ENCODE measurements around the gene RASAL2. TPM values are rescaled to one million over a fixed set of nuclear protein-coding genes. Genes with fewer than 3 reads are reported as not detected.
A peak's percentile ranks its signal among the peaks of the same experiment; 100 is the strongest.

The RASAL2 gene
- polyA plus RNA-seq, 2 of the 4 experiments (the other 2 are of a cell fraction), result 7.1 to 17.6 TPM

DNA sequence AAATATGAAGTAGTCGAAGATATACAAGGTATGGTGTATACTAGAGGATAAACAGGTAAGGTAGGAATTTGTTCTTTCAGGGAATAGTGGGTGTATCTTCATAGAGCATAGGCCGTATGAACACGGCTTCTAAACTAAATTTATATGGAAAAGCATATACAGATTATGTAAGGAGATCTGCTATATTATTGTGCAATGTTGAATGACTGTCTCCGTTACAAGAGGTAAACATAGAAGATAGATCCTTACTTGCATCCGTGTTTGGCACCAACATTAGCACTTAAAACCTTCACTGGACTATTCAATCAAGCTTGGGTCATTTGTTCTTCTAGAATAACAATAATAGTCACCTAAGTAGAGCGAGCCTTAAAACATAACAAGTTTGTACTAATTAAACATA is 357.0 kb downstream of the RASAL2 start:
- DNase-seq (ENCODE audit: low read depth in 1 of 2, low spot score in 1 of 2), result no peak
- Histone ChIP-seq H3K4me2 (no peak overlapping the region), H3K27ac (no peak overlapping the region), H3K4me3 (no peak overlapping the region), H3K4me1 (peaks cover 6% of the 10 kb centered on the region; the same call in 1 of the 3 replicates), H3K9me3 (no peaks in the 10 kb centered on the region)
- 89% methylated on average over 6 of the region's 6 CpGs for WGBS (ENCODE audit: missing lambda C conversion rate)
- CTCF ChIA-PET, result no interaction called here
- ATAC-seq, result no peak
- POLR2A ChIA-PET, result no interaction called here
- FAIRE-seq, result no peak
- TF ChIP-seq HEYL (CRISPR knock-in tag; IDR thresholded peaks at IDR 0.05) (no peak), ZFP36 (IDR thresholded peaks at IDR 0.05; ENCODE audit: borderline replicate concordance, partially characterized antibody) (no peak), EP300 (IDR thresholded peaks at IDR 0.05) (no peak), FOSB (CRISPR knock-in tag; IDR thresholded peaks at IDR 0.05) (no peak), POLR2A (IDR thresholded peaks at IDR 0.05; ENCODE audit: low read length) (no peak), JUNB (IDR thresholded peaks at IDR 0.05) (no peak), MAFK (IDR thresholded peaks at IDR 0.05; ENCODE audit: partially characterized antibody) (no peak), CHD2 (IDR thresholded peaks at IDR 0.05; ENCODE audit: low read length, partially characterized antibody) (no peak), CHD4 (IDR thresholded peaks at IDR 0.05; ENCODE audit: borderline replicate concordance) (no peak), MAZ (IDR thresholded peaks at IDR 0.05; ENCODE audit: borderline replicate concordance, low read depth, low read length) (no peak), KDM5A (IDR thresholded peaks at IDR 0.05) (no peak), CBX2 (IDR thresholded peaks at IDR 0.05; ENCODE audit: borderline replicate concordance, low read depth) (no peak), POLR2AphosphoS2 (conservative IDR thresholded peaks at IDR 0.05; ENCODE audit: low read length) (no peak)
- TF ChIP-seq, protein P1, sequence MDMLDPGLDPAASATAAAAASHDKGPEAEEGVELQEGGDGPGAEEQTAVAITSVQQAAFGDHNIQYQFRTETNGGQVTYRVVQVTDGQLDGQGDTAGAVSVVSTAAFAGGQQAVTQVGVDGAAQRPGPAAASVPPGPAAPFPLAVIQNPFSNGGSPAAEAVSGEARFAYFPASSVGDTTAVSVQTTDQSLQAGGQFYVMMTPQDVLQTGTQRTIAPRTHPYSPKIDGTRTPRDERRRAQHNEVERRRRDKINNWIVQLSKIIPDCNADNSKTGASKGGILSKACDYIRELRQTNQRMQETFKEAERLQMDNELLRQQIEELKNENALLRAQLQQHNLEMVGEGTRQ (IDR thresholded peaks at IDR 0.05), result no peak
- TF ChIP-seq, protein P2, sequence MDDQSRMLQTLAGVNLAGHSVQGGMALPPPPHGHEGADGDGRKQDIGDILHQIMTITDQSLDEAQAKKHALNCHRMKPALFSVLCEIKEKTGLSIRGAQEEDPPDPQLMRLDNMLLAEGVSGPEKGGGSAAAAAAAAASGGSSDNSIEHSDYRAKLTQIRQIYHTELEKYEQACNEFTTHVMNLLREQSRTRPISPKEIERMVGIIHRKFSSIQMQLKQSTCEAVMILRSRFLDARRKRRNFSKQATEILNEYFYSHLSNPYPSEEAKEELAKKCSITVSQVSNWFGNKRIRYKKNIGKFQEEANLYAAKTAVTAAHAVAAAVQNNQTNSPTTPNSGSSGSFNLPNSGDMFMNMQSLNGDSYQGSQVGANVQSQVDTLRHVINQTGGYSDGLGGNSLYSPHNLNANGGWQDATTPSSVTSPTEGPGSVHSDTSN (IDR thresholded peaks at IDR 0.05), result no peak
- TF ChIP-seq, protein P3, sequence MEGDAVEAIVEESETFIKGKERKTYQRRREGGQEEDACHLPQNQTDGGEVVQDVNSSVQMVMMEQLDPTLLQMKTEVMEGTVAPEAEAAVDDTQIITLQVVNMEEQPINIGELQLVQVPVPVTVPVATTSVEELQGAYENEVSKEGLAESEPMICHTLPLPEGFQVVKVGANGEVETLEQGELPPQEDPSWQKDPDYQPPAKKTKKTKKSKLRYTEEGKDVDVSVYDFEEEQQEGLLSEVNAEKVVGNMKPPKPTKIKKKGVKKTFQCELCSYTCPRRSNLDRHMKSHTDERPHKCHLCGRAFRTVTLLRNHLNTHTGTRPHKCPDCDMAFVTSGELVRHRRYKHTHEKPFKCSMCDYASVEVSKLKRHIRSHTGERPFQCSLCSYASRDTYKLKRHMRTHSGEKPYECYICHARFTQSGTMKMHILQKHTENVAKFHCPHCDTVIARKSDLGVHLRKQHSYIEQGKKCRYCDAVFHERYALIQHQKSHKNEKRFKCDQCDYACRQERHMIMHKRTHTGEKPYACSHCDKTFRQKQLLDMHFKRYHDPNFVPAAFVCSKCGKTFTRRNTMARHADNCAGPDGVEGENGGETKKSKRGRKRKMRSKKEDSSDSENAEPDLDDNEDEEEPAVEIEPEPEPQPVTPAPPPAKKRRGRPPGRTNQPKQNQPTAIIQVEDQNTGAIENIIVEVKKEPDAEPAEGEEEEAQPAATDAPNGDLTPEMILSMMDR (IDR thresholded peaks at IDR 0.05), result no peak
- TF ChIP-seq, protein P4, sequence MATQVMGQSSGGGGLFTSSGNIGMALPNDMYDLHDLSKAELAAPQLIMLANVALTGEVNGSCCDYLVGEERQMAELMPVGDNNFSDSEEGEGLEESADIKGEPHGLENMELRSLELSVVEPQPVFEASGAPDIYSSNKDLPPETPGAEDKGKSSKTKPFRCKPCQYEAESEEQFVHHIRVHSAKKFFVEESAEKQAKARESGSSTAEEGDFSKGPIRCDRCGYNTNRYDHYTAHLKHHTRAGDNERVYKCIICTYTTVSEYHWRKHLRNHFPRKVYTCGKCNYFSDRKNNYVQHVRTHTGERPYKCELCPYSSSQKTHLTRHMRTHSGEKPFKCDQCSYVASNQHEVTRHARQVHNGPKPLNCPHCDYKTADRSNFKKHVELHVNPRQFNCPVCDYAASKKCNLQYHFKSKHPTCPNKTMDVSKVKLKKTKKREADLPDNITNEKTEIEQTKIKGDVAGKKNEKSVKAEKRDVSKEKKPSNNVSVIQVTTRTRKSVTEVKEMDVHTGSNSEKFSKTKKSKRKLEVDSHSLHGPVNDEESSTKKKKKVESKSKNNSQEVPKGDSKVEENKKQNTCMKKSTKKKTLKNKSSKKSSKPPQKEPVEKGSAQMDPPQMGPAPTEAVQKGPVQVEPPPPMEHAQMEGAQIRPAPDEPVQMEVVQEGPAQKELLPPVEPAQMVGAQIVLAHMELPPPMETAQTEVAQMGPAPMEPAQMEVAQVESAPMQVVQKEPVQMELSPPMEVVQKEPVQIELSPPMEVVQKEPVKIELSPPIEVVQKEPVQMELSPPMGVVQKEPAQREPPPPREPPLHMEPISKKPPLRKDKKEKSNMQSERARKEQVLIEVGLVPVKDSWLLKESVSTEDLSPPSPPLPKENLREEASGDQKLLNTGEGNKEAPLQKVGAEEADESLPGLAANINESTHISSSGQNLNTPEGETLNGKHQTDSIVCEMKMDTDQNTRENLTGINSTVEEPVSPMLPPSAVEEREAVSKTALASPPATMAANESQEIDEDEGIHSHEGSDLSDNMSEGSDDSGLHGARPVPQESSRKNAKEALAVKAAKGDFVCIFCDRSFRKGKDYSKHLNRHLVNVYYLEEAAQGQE (IDR thresholded peaks at IDR 0.05), result no peak

DNA sequence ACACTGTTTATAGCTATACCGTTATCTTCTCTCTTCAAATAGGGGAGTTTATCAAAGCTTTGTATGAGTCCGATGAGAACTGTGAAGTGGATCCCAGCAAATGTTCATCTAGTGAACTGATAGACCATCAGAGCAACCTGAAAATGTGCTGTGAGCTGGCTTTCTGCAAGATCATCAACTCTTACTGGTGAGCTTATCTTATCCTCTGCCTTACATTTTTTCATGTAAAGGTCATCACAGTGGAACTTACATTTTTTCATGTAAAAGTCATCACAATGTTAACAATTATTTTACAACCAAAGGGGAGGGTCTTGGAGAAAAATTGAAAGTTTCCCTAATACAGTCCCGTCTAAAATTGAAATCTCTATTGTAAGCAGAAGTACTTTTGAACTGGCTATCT is 357.6 kb downstream of the RASAL2 start:
- POLR2A ChIA-PET, result no interaction called here
- TF ChIP-seq MAFK (IDR thresholded peaks at IDR 0.05; ENCODE audit: partially characterized antibody) (peak; percentile 39), ZSCAN20 (CRISPR knock-in tag; IDR thresholded peaks at IDR 0.05) (no peak)

More for the DNA sequence above, 357.6 kb downstream of the RASAL2 start:
- Histone ChIP-seq H3K4me3 (no peak overlapping the region), H3K9me3 (no peaks in the 10 kb centered on the region), H3K4me1 (peaks cover 6% of the 10 kb centered on the region; the same call in 1 of the 3 replicates), H3K27ac (no peak overlapping the region), H3K4me2 (no peak overlapping the region)
- CTCF ChIA-PET, result no interaction called here
- DNase-seq (ENCODE audit: low read depth in 1 of 2, low spot score in 1 of 2) (no peak), FAIRE-seq (no peak), ATAC-seq (no peak)
- WGBS (ENCODE audit: missing lambda C conversion rate), result 75% methylated on average over 3 of the region's 3 CpGs

All from A549 (cell line).